ENCODE results near the gene ARHGEF28. TPM values are rescaled to one million over a fixed set of nuclear protein-coding genes. Genes with fewer than 3 reads are reported as not detected.

The ARHGEF28 gene
- total RNA-seq, 1 donor from 2014 or later: 8.5 TPM

DNA sequence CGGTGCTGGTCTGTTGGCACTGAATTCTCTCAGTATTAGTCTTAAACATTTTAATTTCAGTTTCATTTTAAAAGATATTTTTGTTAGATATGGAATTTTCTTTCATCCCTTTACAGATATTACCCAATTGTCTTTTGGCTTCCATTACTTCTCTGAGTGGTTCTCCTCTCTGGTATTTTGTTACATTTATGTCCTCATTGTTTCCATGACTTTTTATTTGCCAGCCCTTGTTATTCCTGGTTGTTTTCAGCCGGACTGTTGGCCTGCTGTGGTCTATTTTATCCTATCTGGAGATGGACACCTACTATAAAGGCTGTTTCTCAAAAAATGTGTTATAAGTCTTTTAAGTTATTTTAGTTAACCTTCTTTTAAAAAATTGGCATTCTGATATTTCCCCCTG is 117.2 kb downstream of the ARHGEF28 start:
- H3K4me2 ChIP-seq (ENCODE audit: low read length): no peak overlapping the region
- no peak overlapping the region for H3K4me3 ChIP-seq (ENCODE audit: insufficient read depth, low read depth, low read length)
- no peaks in the 10 kb centered on the region for H3K36me3 Mint-ChIP-seq (ENCODE audit: low read depth, unreplicated experiment)
- H3K4me3 Mint-ChIP-seq (ENCODE audit: unreplicated experiment): no peak overlapping the region
- H3K79me2 ChIP-seq (ENCODE audit: insufficient read depth, low read length): no peaks in the 10 kb centered on the region
- H3K27me3 Mint-ChIP-seq (ENCODE audit: low read depth, unreplicated experiment): no peaks in the 10 kb centered on the region
- DNase-seq (ENCODE audit: low read depth) (no peak), FAIRE-seq (no peak)
- TF ChIP-seq EZH2 (IDR thresholded peaks at IDR 0.05; ENCODE audit: insufficient read depth, low read length): no peak
- TF ChIP-seq, protein P1, sequence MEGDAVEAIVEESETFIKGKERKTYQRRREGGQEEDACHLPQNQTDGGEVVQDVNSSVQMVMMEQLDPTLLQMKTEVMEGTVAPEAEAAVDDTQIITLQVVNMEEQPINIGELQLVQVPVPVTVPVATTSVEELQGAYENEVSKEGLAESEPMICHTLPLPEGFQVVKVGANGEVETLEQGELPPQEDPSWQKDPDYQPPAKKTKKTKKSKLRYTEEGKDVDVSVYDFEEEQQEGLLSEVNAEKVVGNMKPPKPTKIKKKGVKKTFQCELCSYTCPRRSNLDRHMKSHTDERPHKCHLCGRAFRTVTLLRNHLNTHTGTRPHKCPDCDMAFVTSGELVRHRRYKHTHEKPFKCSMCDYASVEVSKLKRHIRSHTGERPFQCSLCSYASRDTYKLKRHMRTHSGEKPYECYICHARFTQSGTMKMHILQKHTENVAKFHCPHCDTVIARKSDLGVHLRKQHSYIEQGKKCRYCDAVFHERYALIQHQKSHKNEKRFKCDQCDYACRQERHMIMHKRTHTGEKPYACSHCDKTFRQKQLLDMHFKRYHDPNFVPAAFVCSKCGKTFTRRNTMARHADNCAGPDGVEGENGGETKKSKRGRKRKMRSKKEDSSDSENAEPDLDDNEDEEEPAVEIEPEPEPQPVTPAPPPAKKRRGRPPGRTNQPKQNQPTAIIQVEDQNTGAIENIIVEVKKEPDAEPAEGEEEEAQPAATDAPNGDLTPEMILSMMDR (IDR thresholded peaks at IDR 0.05; ENCODE audit: insufficient read depth, low read depth, low read length): no peak
- H3K27ac ChIP-seq (ENCODE audit: low read depth, low read length): no peak overlapping the region
- H2AFZ ChIP-seq (ENCODE audit: low read depth, low read length): no peak overlapping the region
- no peaks in the 10 kb centered on the region for H4K20me1 ChIP-seq (ENCODE audit: insufficient read depth, low read length)
- peaks cover 2% of the 10 kb centered on the region for H3K4me1 Mint-ChIP-seq (ENCODE audit: low read depth, unreplicated experiment)
- no peak overlapping the region for H3K9ac ChIP-seq (ENCODE audit: low read length)
- H3K27ac Mint-ChIP-seq (ENCODE audit: unreplicated experiment): no peak overlapping the region
- peaks cover 2% of the 10 kb centered on the region for H3K9me3 Mint-ChIP-seq (ENCODE audit: unreplicated experiment)
- no peaks in the 10 kb centered on the region for H3K9me3 ChIP-seq (ENCODE audit: insufficient read depth, low read depth, low read length)
- H3K27me3 ChIP-seq (ENCODE audit: insufficient read depth, low read length): no peaks in the 10 kb centered on the region
- peaks cover 2% of the 10 kb centered on the region for H3K4me1 ChIP-seq (ENCODE audit: insufficient read depth, low read length)
- H3K36me3 ChIP-seq (ENCODE audit: insufficient read depth, low read length): no peaks in the 10 kb centered on the region

DNA sequence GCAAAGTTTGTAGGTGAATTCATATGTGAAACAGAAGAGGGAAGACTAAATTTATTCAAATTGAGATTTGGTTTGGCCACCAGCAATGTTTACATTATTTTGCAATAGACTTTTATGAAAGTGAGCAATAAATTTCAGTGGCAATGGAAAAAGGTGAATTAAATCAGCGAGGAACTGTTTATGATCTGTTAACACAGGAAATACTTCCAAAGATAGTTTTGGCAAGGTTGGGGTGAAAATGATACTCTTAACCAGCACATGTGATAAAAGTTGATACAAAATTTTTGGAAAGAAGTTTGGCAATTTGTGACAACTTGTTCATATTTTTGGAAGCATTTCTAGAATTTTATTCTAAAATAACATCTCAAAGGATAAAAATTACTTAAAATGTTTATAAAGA is 119.8 kb downstream of the ARHGEF28 start:
- H3K9me3 ChIP-seq (ENCODE audit: insufficient read depth, low read depth, low read length): no peaks in the 10 kb centered on the region
- H2AFZ ChIP-seq (ENCODE audit: low read depth, low read length): no peak overlapping the region
- no peaks in the 10 kb centered on the region for H4K20me1 ChIP-seq (ENCODE audit: insufficient read depth, low read length)
- Mint-ChIP-seq H3K4me1 (ENCODE audit: low read depth, unreplicated experiment) (peaks cover 5% of the 10 kb centered on the region), H3K36me3 (ENCODE audit: low read depth, unreplicated experiment) (no peaks in the 10 kb centered on the region), H3K9me3 (ENCODE audit: unreplicated experiment) (peaks cover 2% of the 10 kb centered on the region), H3K4me3 (ENCODE audit: unreplicated experiment) (no peak overlapping the region), H3K27me3 (ENCODE audit: low read depth, unreplicated experiment) (no peaks in the 10 kb centered on the region), H3K27ac (ENCODE audit: unreplicated experiment) (no peak overlapping the region)
- H3K79me2 ChIP-seq (ENCODE audit: insufficient read depth, low read length): no peaks in the 10 kb centered on the region
- FAIRE-seq (no peak), DNase-seq (ENCODE audit: low read depth) (no peak)
- no peak for TF ChIP-seq EZH2 (IDR thresholded peaks at IDR 0.05; ENCODE audit: insufficient read depth, low read length)
- TF ChIP-seq, protein P1 (IDR thresholded peaks at IDR 0.05; ENCODE audit: insufficient read depth, low read depth, low read length): no peak
- no peak overlapping the region for H3K4me2 ChIP-seq (ENCODE audit: low read length)
- no peak overlapping the region for H3K4me3 ChIP-seq (ENCODE audit: insufficient read depth, low read depth, low read length)
- no peaks in the 10 kb centered on the region for H3K36me3 ChIP-seq (ENCODE audit: insufficient read depth, low read length)
- no peak overlapping the region for H3K27ac ChIP-seq (ENCODE audit: low read depth, low read length)
- no peaks in the 10 kb centered on the region for H3K27me3 ChIP-seq (ENCODE audit: insufficient read depth, low read length)
- peaks cover 10% of the 10 kb centered on the region for H3K4me1 ChIP-seq (ENCODE audit: insufficient read depth, low read length)
- no peak overlapping the region for H3K9ac ChIP-seq (ENCODE audit: low read length)

DNA sequence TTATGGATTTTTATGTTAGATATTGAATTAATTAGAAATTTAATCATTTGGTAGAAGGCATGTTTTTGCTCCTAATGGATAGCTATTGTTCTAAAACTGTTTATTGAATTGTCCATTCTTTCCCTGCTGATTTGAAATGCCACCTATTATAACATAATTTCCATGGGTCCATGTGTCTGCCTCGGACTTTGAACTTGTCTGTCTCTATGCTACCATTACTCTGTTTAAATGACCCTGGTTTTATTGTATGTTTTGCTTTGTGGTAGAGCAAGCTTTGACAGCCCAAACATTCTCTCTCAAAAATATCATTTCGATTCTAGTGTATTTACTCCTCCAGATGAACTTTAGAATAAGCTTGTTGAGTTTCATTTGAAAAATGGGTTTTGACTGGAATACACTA is 120.6 kb downstream of the ARHGEF28 start:
- Histone ChIP-seq H3K27me3 (ENCODE audit: insufficient read depth, low read length) (no peaks in the 10 kb centered on the region), H3K4me2 (ENCODE audit: low read length) (no peak overlapping the region), H4K20me1 (ENCODE audit: insufficient read depth, low read length) (no peaks in the 10 kb centered on the region), H3K27ac (ENCODE audit: low read depth, low read length) (no peak overlapping the region), H3K36me3 (ENCODE audit: insufficient read depth, low read length) (no peaks in the 10 kb centered on the region), H3K4me1 (ENCODE audit: insufficient read depth, low read length) (peaks cover 10% of the 10 kb centered on the region), H3K9me3 (ENCODE audit: insufficient read depth, low read depth, low read length) (no peaks in the 10 kb centered on the region), H3K9ac (ENCODE audit: low read length) (no peak overlapping the region), H3K79me2 (ENCODE audit: insufficient read depth, low read length) (no peaks in the 10 kb centered on the region), H3K4me3 (ENCODE audit: insufficient read depth, low read depth, low read length) (no peak overlapping the region), H2AFZ (ENCODE audit: low read depth, low read length) (no peak overlapping the region)
- H3K36me3 Mint-ChIP-seq (ENCODE audit: low read depth, unreplicated experiment): no peaks in the 10 kb centered on the region
- H3K4me1 Mint-ChIP-seq (ENCODE audit: low read depth, unreplicated experiment): peaks cover 5% of the 10 kb centered on the region
- FAIRE-seq (no peak), DNase-seq (ENCODE audit: low read depth) (no peak)
- no peak overlapping the region for H3K27ac Mint-ChIP-seq (ENCODE audit: unreplicated experiment)
- H3K27me3 Mint-ChIP-seq (ENCODE audit: low read depth, unreplicated experiment): no peaks in the 10 kb centered on the region
- H3K4me3 Mint-ChIP-seq (ENCODE audit: unreplicated experiment): no peak overlapping the region
- TF ChIP-seq, protein P1 (IDR thresholded peaks at IDR 0.05; ENCODE audit: insufficient read depth, low read depth, low read length): no peak
- TF ChIP-seq EZH2 (IDR thresholded peaks at IDR 0.05; ENCODE audit: insufficient read depth, low read length): no peak
- peaks cover 2% of the 10 kb centered on the region for H3K9me3 Mint-ChIP-seq (ENCODE audit: unreplicated experiment)
